ENCODE data around the gene ARFGAP2.
"Not testable (repeated sequence)": the region's sequence is repeated elsewhere in the genome, so short reads cannot be mapped to it uniquely, and the experiment has no call there.

The ARFGAP2 gene

DNA sequence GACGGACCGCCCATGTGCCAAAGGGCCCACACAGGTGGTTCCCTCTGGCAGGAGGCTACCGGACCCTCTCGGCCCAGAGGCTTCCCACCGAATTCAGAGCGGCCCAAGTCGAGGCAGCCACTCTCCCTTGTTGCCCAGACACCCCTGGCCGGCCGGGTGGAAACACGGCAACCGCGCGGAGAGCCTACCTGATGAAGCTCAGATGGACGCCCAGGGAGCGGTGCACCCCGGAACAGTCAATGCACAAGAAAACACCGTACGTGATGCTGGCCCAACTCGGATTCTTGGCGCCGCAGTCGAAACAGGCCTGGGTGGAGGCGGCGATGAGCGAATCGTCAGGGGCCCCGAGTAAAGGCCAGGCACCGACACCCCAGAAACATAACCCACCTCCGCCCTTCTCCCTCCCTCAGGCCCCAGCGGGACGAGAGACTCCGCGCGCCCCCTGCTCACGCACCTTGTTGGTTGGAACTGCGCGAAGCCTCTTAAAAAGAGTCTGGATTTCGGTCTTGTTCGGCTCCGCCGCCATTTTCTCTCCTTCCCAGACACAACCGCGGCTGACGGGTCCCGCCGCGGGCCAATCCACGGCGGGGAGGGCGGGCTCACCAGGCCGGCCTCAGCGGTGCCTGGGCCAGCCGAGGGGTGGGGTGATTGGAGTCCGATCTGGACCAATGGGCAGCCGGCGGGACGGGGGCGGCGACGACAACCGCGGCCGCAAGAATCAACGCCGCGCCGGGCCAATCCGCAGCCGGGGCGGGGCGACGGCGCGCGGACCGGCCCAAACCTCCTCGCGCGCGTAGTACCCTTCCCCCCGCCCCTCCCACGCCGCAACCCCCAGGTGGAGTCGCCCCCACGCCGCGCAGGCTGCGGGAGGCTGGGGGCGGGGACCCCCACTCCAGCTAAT, at the start of gene ARFGAP2:
Gene ARFGAP2, minus strand, starts transcription at position 552 of the 901 bp plus-strand sequence. Its CDS starts 26 bp downstream, at position 526.
- DNase-seq (ENCODE audit: low read depth) = peak; percentile 91

DNA sequence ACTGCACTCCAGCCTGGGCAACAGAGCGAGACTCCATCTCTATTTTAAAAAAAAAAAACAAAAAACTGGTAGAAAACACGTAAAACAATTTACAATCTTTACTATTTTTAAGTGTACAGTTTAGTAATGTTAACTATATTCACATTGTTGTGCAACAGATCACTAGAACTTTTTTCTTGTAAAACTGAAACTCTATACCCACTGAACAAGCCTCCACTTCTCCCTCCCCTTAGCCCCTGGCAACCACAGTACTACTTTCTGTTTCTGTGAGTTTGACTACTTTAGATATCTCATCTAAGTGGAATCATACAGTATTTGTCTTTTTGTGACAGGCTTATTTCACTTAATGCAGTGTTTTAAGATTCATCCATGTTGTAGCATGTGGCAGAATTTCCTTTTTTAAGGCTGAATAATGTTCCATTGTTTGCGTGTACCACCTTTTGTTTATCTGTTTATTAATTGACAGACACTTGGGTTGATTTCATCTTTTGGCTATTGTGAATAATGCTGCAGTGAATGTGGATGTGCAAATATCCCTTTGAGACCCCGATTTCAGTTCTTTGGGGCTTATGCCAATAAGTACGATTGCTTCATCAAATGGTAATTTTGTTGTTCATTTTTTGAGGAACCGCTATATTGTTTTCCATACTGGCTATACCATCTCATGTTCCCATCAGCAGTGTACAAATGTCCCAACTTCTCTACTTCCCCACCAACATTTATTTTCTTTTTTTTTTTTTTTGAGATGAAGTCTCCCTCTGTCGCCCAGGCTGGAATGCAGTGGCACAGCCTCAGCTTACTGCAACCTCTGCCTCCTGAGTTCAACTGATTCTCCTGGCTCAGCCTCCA, 49.1 kb upstream of the ARFGAP2 start:
- no peak for DNase-seq (ENCODE audit: low read depth)

DNA sequence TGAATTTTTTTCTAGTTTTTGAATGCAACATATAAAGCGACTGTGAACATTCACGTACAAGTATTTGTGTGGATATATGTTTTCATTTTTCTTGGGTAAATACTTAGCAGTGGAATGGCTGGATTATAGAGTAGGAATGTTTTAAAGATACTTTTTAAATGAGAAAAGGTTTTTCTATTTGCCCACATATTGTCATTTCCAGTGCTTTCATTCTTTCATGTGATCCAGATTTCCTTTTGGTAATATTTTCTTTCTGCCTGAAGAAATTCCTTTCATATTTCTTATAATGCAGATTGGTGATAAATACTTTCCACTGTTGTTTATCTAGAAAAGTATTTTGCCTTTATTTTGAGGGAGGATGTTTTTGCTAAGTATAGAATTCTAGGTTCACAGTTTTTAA, 46.0 kb upstream of the ARFGAP2 start:
- DNase-seq (ENCODE audit: low read depth) = no peak

DNA sequence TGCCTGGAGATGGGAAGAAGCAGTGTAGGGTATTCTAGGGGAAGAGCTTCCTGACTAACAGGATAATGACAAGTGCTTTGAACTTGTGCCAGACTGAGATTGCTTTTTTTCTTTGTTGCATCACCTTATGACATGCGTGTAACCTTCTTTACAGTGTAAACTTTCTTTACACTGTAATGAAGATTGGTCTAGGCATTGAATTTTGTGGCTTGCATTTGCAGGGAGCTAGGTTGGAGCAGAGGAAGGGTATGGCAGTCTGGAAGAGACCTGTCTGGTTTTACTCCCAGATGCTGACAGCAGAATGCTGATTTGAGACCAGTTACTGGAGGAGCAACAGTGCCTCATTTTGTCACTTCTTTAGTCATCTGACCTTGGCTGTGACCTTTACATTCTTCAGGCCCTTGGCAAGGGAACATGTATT, 43.7 kb upstream of the ARFGAP2 start:
- DNase-seq (ENCODE audit: low read depth) = no peak

DNA sequence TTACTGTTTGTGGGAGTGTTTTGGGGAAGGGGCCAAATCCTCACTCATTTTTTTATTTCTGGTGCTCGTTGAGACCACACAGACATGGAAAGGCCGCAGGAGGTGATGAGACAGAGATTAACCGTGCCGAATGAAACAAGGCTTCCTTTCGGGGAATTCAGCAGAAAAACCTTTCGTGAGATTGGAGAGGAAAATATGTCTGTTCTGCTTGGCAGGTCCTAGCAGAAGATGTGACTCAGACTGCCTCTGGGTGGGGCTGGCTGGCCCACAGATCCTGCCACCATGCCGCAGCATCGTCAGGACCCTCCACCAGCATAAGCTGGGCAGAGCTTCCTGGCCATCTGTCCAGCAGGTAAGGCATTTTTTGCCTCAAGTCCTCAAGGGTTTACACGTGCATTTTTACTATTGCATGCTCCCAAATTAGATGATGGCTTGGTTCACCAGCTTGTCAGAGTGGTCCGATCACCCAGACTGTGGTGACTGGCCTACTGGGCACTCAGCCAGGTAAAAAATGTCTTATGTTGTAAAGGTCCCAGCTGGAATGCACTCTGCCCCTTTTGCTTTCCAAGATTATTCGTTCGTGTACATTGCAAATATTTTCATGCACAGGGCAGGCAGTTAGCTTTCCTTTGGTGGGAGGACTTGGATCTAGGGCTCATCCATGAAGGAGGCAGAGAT, 39.6 kb upstream of the ARFGAP2 start:
- peak; percentile 40 for DNase-seq (ENCODE audit: low read depth)

DNA sequence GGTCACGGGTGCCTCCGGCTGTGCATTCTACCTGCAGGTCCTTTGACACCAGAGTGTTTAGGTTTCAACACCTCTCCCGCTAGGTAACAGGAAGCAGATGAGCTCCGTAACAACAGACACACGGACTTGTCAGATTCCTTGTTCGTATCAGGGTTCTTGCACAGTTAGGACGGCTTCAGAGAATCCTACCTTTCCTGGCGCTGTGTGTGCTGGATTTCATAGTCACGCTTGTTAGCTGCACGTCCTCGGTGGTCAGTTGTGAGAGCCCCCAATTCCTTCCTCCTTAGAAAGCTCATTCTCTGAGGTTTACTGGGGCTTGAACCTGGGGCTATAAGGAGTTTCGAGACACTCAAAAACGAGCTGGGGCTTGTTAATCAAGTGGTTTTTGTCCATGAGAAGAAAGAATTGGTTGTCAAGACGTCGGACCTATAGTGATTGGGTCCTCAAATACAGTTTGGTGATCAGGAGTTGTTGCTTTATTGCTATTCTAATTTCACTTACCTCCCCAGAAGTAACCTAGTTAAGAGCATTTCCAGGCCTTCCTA, 38.8 kb upstream of the ARFGAP2 start:
- DNase-seq (ENCODE audit: low read depth) = no peak

- DNase-seq (ENCODE audit: low read depth) = peak; percentile 50
These were observed 37.4 kb upstream of the ARFGAP2 start for GRCh38 chr11:47213950-47214565.

DNA sequence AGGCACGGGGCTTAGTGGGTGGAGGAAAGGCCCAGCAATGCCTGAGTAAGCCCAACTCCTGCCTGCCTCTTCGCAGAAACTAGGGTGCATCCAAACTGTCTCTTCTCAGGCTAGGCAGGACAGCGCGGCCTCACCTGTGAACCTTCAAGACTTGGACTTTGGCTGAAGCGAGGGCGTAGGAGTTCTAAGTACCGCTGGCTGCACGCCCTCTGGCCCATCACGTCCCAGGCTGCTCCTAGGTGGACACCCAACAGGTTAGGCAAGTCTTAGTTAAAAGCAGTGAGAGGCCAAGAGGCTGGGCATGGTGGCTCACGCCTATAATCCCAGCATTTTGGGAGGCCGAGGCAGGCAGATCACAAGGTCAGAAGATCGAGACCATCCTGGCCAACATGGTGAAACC, 36.3 kb upstream of the ARFGAP2 start:
- no peak for DNase-seq (ENCODE audit: low read depth)

- DNase-seq (ENCODE audit: low read depth) = no peak
These were observed 31.9 kb upstream of the ARFGAP2 start for GRCh38 chr11:47208628-47209027.

DNA sequence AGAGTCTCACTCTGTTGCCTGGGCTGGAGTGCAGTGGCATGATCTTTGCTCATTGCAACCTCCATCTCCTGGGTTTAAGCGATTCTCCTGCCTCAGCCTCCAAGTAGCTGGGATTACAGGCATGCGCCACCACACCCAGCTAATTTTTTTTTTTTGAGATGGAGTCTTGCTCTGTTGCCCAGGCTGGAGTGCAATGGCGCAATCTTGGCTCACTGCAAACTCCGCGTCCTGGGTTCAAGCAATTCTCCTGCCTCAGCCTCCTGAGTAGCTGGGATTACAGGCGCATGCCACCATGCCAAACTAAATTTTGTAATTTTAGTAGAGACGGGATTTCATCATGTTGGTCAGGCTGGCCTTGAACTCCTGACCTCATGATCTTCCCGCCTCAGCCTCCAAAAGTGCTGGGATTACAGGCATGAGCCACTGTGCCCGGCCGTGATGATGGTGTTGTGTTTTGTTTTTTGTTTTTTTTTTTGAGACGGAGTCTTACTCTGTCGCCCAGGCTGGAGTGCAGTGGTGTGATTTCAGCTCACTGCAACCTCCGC, 31.4 kb upstream of the ARFGAP2 start:
- not testable (repeated sequence) for DNase-seq (ENCODE audit: low read depth)

- no peak for DNase-seq (ENCODE audit: low read depth)
These were observed 30.8 kb upstream of the ARFGAP2 start for GRCh38 chr11:47207459-47207858.

DNA sequence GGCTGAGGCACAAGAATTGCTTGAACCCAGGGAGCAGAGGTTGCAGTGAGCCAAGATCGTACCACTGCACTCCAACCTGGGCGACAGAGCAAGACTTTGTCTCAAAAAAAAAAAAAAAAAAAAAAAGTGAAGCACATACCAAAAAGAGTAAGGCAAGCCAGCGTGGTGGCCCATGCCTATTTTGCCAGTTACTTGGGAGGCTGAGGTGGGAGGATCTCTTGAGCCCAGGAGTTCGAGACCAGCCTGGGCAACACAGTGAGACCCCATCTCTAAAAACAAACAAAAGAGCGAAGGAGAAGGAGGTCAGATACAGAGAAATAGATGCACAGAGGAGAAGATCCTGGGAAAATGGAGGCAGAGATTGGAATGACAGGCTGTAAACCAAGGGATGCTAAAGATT, 29.9 kb upstream of the ARFGAP2 start:
- DNase-seq (ENCODE audit: low read depth) = not testable (repeated sequence)

DNA sequence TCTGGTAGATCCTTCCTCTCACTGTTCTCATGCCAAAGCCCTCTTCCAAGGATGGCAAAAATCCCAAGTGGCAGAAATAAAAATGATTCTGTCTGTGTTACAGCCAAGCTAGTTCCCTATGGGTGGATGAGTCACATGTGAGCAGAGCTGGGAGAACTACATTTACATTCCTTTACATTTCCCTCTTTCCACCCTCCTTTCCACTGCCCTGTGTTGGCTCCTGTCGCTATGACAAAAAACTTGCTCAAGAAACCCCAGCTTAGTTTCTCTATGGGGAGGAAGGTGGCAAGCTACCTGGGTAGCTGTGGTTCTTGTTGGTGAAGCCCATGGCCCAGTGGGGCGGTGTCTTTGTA, 27.9 kb upstream of the ARFGAP2 start:
- DNase-seq (ENCODE audit: low read depth) = no peak

DNA sequence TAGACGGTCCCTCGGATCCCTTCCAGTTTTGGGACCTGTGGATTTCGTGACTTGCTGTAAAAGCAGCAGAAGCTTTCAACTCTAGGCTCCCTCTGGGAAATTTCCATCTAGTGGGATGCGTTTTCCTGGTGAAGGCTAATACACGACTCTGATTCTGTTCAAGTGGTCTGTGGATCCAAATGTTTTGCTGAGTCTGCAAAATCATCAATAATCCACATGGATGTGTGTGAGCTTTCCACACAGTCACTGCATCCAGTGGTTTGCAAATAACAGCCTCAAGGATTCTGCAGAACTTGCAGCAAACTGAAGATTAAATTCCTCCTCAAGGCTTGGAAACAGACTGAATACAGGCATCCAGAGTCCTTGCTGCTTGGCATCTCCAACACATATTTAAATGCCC, 25.9 kb upstream of the ARFGAP2 start:
- DNase-seq (ENCODE audit: low read depth) = no peak

GRCh38 chr11:47201015-47201414, 24.3 kb upstream of the ARFGAP2 start:
- no peak for DNase-seq (ENCODE audit: low read depth)

GRCh38 chr11:47198161-47198560, 21.5 kb upstream of the ARFGAP2 start:
- not testable (repeated sequence) for DNase-seq (ENCODE audit: low read depth)

GRCh38 chr11:47192111-47192510, 15.4 kb upstream of the ARFGAP2 start:
- no peak for DNase-seq (ENCODE audit: low read depth)

- not testable (repeated sequence) for DNase-seq (ENCODE audit: low read depth)
These were observed 14.5 kb upstream of the ARFGAP2 start for GRCh38 chr11:47191137-47191536.

- DNase-seq (ENCODE audit: low read depth) = no peak
These were observed 12.6 kb upstream of the ARFGAP2 start for GRCh38 chr11:47189100-47189834.

- no peak for DNase-seq (ENCODE audit: low read depth)
These were observed 11.6 kb upstream of the ARFGAP2 start for GRCh38 chr11:47188259-47188658.

- DNase-seq (ENCODE audit: low read depth) = no peak
These were observed 11.0 kb upstream of the ARFGAP2 start for GRCh38 chr11:47187723-47188122.

Measured in stimulated activated CD8-positive, alpha-beta memory T cell treated with anti-CD3 and anti-CD28 coated beads, Interleukin-15, amount 100 ng/mL, for 24 hours (primary cell).